ENCODE measurements around the gene INPP5A.

Gene INPP5A

GRCh38 chr10:132744839-132745238 is 207.3 kb downstream of the INPP5A start:
- no peak for ATAC-seq
- TF ChIP-seq ZFP30 (CRISPR knock-in tag; IDR thresholded peaks at IDR 0.05) = no peak
- TF ChIP-seq ESRRG (CRISPR knock-in tag; IDR thresholded peaks at IDR 0.05) = no peak
- no peak for TF ChIP-seq ZNF70 (CRISPR knock-in tag; IDR thresholded peaks at IDR 0.05)

- TF ChIP-seq CSRNP3 (CRISPR knock-in tag; IDR thresholded peaks at IDR 0.05) (no peak), PPARA (CRISPR knock-in tag; IDR thresholded peaks at IDR 0.05; ENCODE audit: borderline replicate concordance) (no peak), CREB5 (CRISPR knock-in tag; IDR thresholded peaks at IDR 0.05; ENCODE audit: low read depth) (no peak), TCF4 (CRISPR knock-in tag; IDR thresholded peaks at IDR 0.05; ENCODE audit: borderline replicate concordance) (no peak), CSDC2 (CRISPR knock-in tag; IDR thresholded peaks at IDR 0.05) (no peak), POU6F1 (CRISPR knock-in tag; IDR thresholded peaks at IDR 0.05; ENCODE audit: borderline replicate concordance, low read depth) (no peak), PATZ1 (CRISPR knock-in tag; IDR thresholded peaks at IDR 0.05; ENCODE audit: borderline replicate concordance) (no peak)
- no peak for ATAC-seq
Observed at GRCh38 chr10:132745511-132745910, 207.9 kb downstream of the INPP5A start.

- ATAC-seq = no peak
- TF ChIP-seq POU6F1 (CRISPR knock-in tag; IDR thresholded peaks at IDR 0.05; ENCODE audit: borderline replicate concordance, low read depth) (no peak), PATZ1 (CRISPR knock-in tag; IDR thresholded peaks at IDR 0.05; ENCODE audit: borderline replicate concordance) (no peak), CSDC2 (CRISPR knock-in tag; IDR thresholded peaks at IDR 0.05) (no peak), ZNF565 (CRISPR knock-in tag; conservative IDR thresholded peaks at IDR 0.05; ENCODE audit: low read depth) (no peak), CREB5 (CRISPR knock-in tag; IDR thresholded peaks at IDR 0.05; ENCODE audit: low read depth) (no peak), ZFP3 (CRISPR knock-in tag; IDR thresholded peaks at IDR 0.05) (no peak), SNAI2 (CRISPR knock-in tag; IDR thresholded peaks at IDR 0.05) (no peak), GLIS3 (CRISPR knock-in tag; IDR thresholded peaks at IDR 0.05) (no peak), ZFP30 (CRISPR knock-in tag; IDR thresholded peaks at IDR 0.05) (no peak), ZNF70 (CRISPR knock-in tag; IDR thresholded peaks at IDR 0.05) (no peak), TCF4 (CRISPR knock-in tag; IDR thresholded peaks at IDR 0.05; ENCODE audit: borderline replicate concordance) (no peak), PPARA (CRISPR knock-in tag; IDR thresholded peaks at IDR 0.05; ENCODE audit: borderline replicate concordance) (no peak), ZC3H10 (CRISPR knock-in tag; IDR thresholded peaks at IDR 0.05) (no peak), CSRNP3 (CRISPR knock-in tag; IDR thresholded peaks at IDR 0.05) (no peak), RARB (CRISPR knock-in tag; IDR thresholded peaks at IDR 0.05) (no peak), ZNF8 (CRISPR knock-in tag; IDR thresholded peaks at IDR 0.05) (no peak), TSHZ2 (CRISPR knock-in tag; IDR thresholded peaks at IDR 0.05) (no peak), OSR1 (CRISPR knock-in tag; IDR thresholded peaks at IDR 0.05) (no peak), TOX (CRISPR knock-in tag; IDR thresholded peaks at IDR 0.05; ENCODE audit: borderline replicate concordance) (no peak)
Observed at GRCh38 chr10:132745971-132746370, 208.4 kb downstream of the INPP5A start.

Measured in SK-N-SH treated with all-trans-retinoic acid at 6 μM for 48 hours (cell line).